Skin of body (tissue), 3 donors: ENCODE results near the gene CD207. TPM values are rescaled to one million over a fixed set of nuclear protein-coding genes. Genes with fewer than 3 reads are reported as not detected.
A peak's percentile ranks its signal among the peaks of the same experiment; 100 is the strongest.

Source experiments
- DNase-seq: peaks from one replicate; lab custom pipeline; 2025; lab: John Stamatoyannopoulos, UW
- small RNA-seq: library from RNA; depleted of rRNA; stranded (forward); fragments of <200 nt; gene quantifications from one replicate; pipeline ENCODE3, GENCODE V24; 2014; ENCODE audit warnings: low replicate concordance
- total RNA-seq: library from RNA; depleted of rRNA; stranded (reverse); fragments of >200 nt; gene quantifications from one replicate; pipeline ENCODE4 v1.2.3, GENCODE V29; 2014

Gene CD207
- total RNA-seq, 1 donor from 2014 or later, result 5.3 TPM

GRCh38 chr2:70795164-70795995 lies 40.2 kb downstream of the CD207 start:
- no peak for DNase-seq

- no peak for DNase-seq
Measured at GRCh38 chr2:70793450-70793849, 42.2 kb downstream of the CD207 start.

- no peak for DNase-seq
Measured at GRCh38 chr2:70790136-70790828, 45.3 kb downstream of the CD207 start, which contains the start of gene FIGLA. TSS of gene FIGLA (minus strand) at chr2:70790643. CDS start at chr2:70790638, 5 bp downstream.

DNA sequence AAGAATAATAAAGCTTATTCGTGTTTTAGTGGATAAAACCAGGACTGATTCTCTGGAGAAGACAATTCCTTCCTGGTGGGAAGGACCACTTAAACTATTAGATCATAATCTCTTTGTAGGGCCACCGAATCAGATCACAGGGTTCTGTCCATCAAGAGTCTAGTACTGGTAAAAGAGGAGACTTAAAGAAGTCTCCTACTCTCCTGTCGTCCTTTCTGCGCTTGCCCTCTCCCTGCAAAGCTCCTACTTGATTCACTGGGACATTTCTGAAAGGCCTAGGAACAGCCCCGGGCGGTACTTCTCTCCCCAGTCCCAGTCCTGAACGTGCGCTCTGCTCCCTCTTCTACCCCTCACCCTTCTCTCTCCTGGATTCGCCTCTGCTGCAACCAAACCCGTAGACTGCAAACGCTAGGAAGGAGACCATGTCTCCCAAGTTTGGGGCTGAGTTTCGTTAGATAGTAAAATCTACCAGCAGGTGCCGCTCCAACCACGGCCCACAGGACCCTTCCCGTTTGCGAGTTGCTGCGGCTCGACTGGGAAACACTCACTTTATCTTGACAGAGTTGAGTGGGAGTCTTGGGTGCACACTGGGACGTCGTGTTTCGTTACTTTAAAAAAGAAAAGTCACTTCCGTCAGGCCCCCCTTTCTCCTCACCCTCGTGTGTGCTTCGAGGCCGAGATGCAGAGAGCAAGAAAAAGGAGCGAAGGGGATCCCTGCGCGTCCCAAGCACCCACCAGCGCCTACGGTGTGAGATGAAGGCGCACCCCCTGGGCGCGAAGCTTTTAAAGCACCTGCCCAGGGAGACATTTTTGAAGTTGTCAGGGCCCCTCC lies 46.1 kb downstream of the CD207 start:
- peak; percentile 24 for DNase-seq

GRCh38 chr2:70785137-70785911 lies 50.3 kb downstream of the CD207 start:
- DNase-seq, result peak; percentile 58

GRCh38 chr2:70784320-70784719 lies 51.3 kb downstream of the CD207 start:
- no peak for DNase-seq

Small RNAs within 50 kb of the gene (small RNA-seq; reads per million reads assigned to genes)
- not detected for gene HMGN2P21

Other genes starting within 250 kb of the CD207 start
- gene ADD2, start 67.6 kb downstream of the CD207 start, total RNA-seq, result 8.5 TPM
- not detected for gene FIGLA, start 45.2 kb downstream of the CD207 start, total RNA-seq
- 0.10 TPM for gene CLEC4F, start 15.2 kb downstream of the CD207 start, total RNA-seq
- 0.20 TPM for gene VAX2, start 64.8 kb upstream of the CD207 start, total RNA-seq
- 2.3 TPM for gene ATP6V1B1, start 100.1 kb upstream of the CD207 start, total RNA-seq
- gene ANKRD53, start 142.8 kb upstream of the CD207 start, total RNA-seq, result 2.1 TPM
- gene TEX261, start 159.1 kb upstream of the CD207 start, total RNA-seq, result 14.3 TPM
- gene NAGK, start 232.8 kb upstream of the CD207 start, total RNA-seq, result 58.2 TPM